Ishikawa (cell line): Measurements from ENCODE around the gene MPDZ.

Experiments used
- CEBPB ChIP-seq: IDR thresholded peaks from 2 replicates; pipeline ENCODE4 v1.6.1; 2012
- CREB1 ChIP-seq: IDR thresholded peaks from 2 replicates; pipeline ENCODE4 v1.6.1; 2012; ENCODE audit warnings: low read depth
- EGR1 ChIP-seq: IDR thresholded peaks from 2 replicates; pipeline ENCODE4 v1.6.1; 2012
- EP300 ChIP-seq: IDR thresholded peaks from 2 replicates; pipeline ENCODE4 v1.6.1; 2012; ENCODE audit warnings: borderline replicate concordance
- TAF1 ChIP-seq: IDR thresholded peaks from 2 replicates; pipeline ENCODE4 v1.6.1; 2012; ENCODE audit warnings: low read depth, mild to moderate bottlenecking
- TCF12 ChIP-seq: IDR thresholded peaks from 2 replicates; pipeline ENCODE4 v1.6.1; 2012; ENCODE audit warnings: low read depth
- TEAD4 ChIP-seq: IDR thresholded peaks from 2 replicates; pipeline ENCODE4 v1.6.1; 2012
- ZBTB7A ChIP-seq: IDR thresholded peaks from 2 replicates; pipeline ENCODE4 v1.6.1; 2012; ENCODE audit warnings: low read depth
- TF ChIP-seq, protein P1 (sequence below): IDR thresholded peaks from 2 replicates; pipeline ENCODE4 v1.6.1; 2012; ENCODE audit warnings: low read depth, mild to moderate bottlenecking
- TF ChIP-seq, protein P2 (sequence below): IDR thresholded peaks from 2 replicates; pipeline ENCODE4 v1.6.1; 2012

DNA sequence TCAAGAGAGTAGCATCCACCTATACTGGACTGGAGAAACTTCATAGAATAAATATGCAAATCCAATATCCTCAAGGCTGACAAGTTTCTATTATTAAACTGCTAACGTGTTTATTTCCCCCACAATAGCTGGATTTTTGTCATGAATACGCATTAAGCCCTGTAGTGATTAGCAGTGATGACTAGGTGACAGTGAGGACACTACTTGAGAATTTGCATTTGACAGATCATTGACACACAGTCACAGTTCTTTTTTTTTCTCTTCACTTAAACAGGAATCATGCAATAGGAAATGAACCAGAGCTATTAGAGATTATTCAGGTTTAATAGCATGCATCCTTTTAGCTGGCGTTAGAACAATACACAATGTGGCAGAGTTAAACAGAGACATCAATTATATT is 35.3 kb downstream of the MPDZ start:
- TF ChIP-seq, protein P1, sequence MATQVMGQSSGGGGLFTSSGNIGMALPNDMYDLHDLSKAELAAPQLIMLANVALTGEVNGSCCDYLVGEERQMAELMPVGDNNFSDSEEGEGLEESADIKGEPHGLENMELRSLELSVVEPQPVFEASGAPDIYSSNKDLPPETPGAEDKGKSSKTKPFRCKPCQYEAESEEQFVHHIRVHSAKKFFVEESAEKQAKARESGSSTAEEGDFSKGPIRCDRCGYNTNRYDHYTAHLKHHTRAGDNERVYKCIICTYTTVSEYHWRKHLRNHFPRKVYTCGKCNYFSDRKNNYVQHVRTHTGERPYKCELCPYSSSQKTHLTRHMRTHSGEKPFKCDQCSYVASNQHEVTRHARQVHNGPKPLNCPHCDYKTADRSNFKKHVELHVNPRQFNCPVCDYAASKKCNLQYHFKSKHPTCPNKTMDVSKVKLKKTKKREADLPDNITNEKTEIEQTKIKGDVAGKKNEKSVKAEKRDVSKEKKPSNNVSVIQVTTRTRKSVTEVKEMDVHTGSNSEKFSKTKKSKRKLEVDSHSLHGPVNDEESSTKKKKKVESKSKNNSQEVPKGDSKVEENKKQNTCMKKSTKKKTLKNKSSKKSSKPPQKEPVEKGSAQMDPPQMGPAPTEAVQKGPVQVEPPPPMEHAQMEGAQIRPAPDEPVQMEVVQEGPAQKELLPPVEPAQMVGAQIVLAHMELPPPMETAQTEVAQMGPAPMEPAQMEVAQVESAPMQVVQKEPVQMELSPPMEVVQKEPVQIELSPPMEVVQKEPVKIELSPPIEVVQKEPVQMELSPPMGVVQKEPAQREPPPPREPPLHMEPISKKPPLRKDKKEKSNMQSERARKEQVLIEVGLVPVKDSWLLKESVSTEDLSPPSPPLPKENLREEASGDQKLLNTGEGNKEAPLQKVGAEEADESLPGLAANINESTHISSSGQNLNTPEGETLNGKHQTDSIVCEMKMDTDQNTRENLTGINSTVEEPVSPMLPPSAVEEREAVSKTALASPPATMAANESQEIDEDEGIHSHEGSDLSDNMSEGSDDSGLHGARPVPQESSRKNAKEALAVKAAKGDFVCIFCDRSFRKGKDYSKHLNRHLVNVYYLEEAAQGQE, result no peak
- no peak for TF ChIP-seq ZBTB7A
- no peak for TF ChIP-seq CEBPB
- no peak for TF ChIP-seq EGR1
- no peak for TF ChIP-seq TEAD4
- TF ChIP-seq, protein P2, sequence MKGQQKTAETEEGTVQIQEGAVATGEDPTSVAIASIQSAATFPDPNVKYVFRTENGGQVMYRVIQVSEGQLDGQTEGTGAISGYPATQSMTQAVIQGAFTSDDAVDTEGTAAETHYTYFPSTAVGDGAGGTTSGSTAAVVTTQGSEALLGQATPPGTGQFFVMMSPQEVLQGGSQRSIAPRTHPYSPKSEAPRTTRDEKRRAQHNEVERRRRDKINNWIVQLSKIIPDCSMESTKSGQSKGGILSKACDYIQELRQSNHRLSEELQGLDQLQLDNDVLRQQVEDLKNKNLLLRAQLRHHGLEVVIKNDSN, result no peak
- TF ChIP-seq TAF1, result no peak
- TF ChIP-seq TCF12, result no peak
- no peak for TF ChIP-seq EP300
- TF ChIP-seq CREB1, result no peak
